Measurements from ENCODE around the gene ITIH2.

DNA sequence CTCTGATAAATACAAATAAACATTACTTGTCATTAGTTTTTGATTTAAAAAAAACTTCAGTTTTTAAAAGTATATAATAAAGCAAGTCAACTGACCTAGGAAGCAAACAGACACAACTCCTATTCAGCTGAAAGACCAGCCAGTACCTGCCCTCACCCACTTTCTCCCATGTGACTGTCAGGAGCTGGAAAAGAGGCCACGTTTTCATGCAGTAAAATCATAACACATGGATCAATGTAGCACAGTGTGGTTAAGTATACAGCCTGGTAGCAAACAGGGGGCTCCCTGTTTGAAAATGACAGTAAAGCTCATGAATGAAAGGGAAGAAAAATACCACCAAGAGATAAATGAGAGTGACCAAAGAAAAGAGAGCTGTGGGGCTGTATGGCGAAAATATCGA, 63.1 kb downstream of the ITIH2 start:
- TF ChIP-seq, protein P1, sequence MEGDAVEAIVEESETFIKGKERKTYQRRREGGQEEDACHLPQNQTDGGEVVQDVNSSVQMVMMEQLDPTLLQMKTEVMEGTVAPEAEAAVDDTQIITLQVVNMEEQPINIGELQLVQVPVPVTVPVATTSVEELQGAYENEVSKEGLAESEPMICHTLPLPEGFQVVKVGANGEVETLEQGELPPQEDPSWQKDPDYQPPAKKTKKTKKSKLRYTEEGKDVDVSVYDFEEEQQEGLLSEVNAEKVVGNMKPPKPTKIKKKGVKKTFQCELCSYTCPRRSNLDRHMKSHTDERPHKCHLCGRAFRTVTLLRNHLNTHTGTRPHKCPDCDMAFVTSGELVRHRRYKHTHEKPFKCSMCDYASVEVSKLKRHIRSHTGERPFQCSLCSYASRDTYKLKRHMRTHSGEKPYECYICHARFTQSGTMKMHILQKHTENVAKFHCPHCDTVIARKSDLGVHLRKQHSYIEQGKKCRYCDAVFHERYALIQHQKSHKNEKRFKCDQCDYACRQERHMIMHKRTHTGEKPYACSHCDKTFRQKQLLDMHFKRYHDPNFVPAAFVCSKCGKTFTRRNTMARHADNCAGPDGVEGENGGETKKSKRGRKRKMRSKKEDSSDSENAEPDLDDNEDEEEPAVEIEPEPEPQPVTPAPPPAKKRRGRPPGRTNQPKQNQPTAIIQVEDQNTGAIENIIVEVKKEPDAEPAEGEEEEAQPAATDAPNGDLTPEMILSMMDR (IDR thresholded peaks at IDR 0.05) = no peak
- TF ChIP-seq EP300 (IDR thresholded peaks at IDR 0.05) (no peak), POLR2AphosphoS5 (IDR thresholded peaks at IDR 0.05) (no peak), POLR2A (IDR thresholded peaks at IDR 0.05) (no peak)

Measured in gastroesophageal sphincter (tissue), 3 donors.